SK-N-SH treated with all-trans-retinoic acid at 6 μM for 48 hours (cell line): ENCODE measurements around the gene ATP13A2.
"Not testable (repeated sequence)": the region's sequence is repeated elsewhere in the genome, so short reads cannot be mapped to it uniquely, and the experiment has no call there.

ENCODE experiments used
- ATAC-seq: fragments of 200-7000 bp; cut with Tn5 transposase; 3 replicates; pipeline ENCODE4 v1.9.1; 2020; ENCODE audit warnings: mild to moderate bottlenecking, moderate library complexity
- BACH2 ChIP-seq: fragments of 250-450 bp; sonication (Bioruptor Pico); IDR thresholded peaks from 2 replicates; pipeline ENCODE4 v1.9.0; 2021; ENCODE audit warnings: mild to moderate bottlenecking, borderline replicate concordance
- CSDC2 ChIP-seq: fragments of 250-450 bp; sonication (Bioruptor Pico); IDR thresholded peaks from 2 replicates; pipeline ENCODE4 v1.5.0; 2020; ENCODE audit warnings: mild to moderate bottlenecking, moderate library complexity
- ESRRG ChIP-seq: fragments of 250-450 bp; sonication (Bioruptor Pico); IDR thresholded peaks from 2 replicates; pipeline ENCODE4 v1.6.1; 2021; ENCODE audit warnings: mild to moderate bottlenecking
- GLIS3 ChIP-seq: fragments of 250-450 bp; sonication (Bioruptor Pico); IDR thresholded peaks from 2 replicates; pipeline ENCODE4 v1.5.0; 2020; ENCODE audit warnings: mild to moderate bottlenecking, moderate library complexity
- ISL1 ChIP-seq: fragments of 250-450 bp; sonication (Bioruptor Pico); IDR thresholded peaks from 2 replicates; pipeline ENCODE4 v2.1.2; 2022; ENCODE audit warnings: mild to moderate bottlenecking, moderate library complexity
- OSR1 ChIP-seq: fragments of 250-450 bp; sonication (Bioruptor Pico); IDR thresholded peaks from 2 replicates; pipeline ENCODE4 v1.8.0; 2022; ENCODE audit warnings: moderate library complexity, mild to moderate bottlenecking, inconsistent platforms
- SNAI2 ChIP-seq: fragments of 250-450 bp; sonication (Bioruptor Pico); IDR thresholded peaks from 2 replicates; pipeline ENCODE4 v1.5.0; 2020; ENCODE audit warnings: mild to moderate bottlenecking, moderate library complexity
- ZC3H10 ChIP-seq: fragments of 250-450 bp; sonication (Bioruptor Pico); IDR thresholded peaks from 2 replicates; pipeline ENCODE4 v1.5.1; 2021; ENCODE audit warnings: mild to moderate bottlenecking, moderate library complexity
- ZFP30 ChIP-seq: fragments of 450-650 bp; formaldehyde crosslinking; IDR thresholded peaks from 2 replicates; pipeline ENCODE4 v1.5.0; 2022; ENCODE audit warnings: mild to moderate bottlenecking, moderate library complexity
- ZNF8 ChIP-seq: fragments of 450-650 bp; formaldehyde crosslinking; IDR thresholded peaks from 2 replicates; pipeline ENCODE4 v1.5.0; 2020; ENCODE audit warnings: mild to moderate bottlenecking, moderate library complexity
- TF ChIP-seq, protein P1 (sequence below): fragments of 250-450 bp; sonication (Bioruptor Pico); IDR thresholded peaks from 2 replicates; pipeline ENCODE4 v1.5.1; 2020; ENCODE audit warnings: low read depth, mild to moderate bottlenecking, moderate library complexity
- TF ChIP-seq, protein P2 (sequence below): fragments of 250-450 bp; sonication (Bioruptor Pico); IDR thresholded peaks from 2 replicates; pipeline ENCODE4 v1.8.0; 2021; ENCODE audit warnings: low read depth, mild to moderate bottlenecking, moderate library complexity, borderline replicate concordance
- TF ChIP-seq, protein P3 (sequence below): fragments of 250-450 bp; sonication (Bioruptor Pico); IDR thresholded peaks from 2 replicates; pipeline ENCODE4 v1.8.0; 2020; ENCODE audit warnings: mild to moderate bottlenecking, moderate library complexity, borderline replicate concordance
- TF ChIP-seq, protein P4 (sequence below): fragments of 250-450 bp; sonication (Bioruptor Pico); IDR thresholded peaks from 2 replicates; pipeline ENCODE4 v1.5.1; 2021; ENCODE audit warnings: mild to moderate bottlenecking, moderate library complexity
- TF ChIP-seq, protein P5 (sequence below): fragments of 250-450 bp; sonication (Bioruptor Pico); IDR thresholded peaks from 2 replicates; pipeline ENCODE4 v1.5.0; 2020; ENCODE audit warnings: mild to moderate bottlenecking, moderate library complexity

ATP13A2 gene

DNA sequence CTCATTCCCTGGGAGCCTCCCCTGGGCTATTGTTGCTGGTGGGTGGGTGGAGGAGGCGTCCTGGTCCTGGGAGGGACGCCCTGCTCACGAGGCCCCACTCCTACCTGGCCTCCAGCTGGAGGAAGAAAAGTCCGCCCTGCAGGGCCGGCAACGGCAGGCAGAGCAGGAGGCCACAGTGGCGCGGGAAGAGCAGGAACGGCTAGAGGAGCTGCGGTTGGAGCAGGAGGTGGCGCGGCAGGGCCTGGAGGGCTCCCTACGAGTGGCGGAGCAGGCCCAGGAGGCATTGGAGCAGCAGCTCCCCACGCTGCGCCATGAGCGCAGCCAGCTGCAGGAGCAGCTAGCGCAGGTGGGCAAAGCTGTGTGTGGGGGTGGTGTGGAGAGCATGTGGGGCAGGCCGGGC, 65.1 kb downstream of the ATP13A2 start:
- TF ChIP-seq, protein P1, sequence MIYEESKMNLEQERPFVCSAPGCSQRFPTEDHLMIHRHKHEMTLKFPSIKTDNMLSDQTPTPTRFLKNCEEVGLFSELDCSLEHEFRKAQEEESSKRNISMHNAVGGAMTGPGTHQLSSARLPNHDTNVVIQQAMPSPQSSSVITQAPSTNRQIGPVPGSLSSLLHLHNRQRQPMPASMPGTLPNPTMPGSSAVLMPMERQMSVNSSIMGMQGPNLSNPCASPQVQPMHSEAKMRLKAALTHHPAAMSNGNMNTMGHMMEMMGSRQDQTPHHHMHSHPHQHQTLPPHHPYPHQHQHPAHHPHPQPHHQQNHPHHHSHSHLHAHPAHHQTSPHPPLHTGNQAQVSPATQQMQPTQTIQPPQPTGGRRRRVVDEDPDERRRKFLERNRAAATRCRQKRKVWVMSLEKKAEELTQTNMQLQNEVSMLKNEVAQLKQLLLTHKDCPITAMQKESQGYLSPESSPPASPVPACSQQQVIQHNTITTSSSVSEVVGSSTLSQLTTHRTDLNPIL (CRISPR knock-in tag) = no peak
- TF ChIP-seq, protein P2, sequence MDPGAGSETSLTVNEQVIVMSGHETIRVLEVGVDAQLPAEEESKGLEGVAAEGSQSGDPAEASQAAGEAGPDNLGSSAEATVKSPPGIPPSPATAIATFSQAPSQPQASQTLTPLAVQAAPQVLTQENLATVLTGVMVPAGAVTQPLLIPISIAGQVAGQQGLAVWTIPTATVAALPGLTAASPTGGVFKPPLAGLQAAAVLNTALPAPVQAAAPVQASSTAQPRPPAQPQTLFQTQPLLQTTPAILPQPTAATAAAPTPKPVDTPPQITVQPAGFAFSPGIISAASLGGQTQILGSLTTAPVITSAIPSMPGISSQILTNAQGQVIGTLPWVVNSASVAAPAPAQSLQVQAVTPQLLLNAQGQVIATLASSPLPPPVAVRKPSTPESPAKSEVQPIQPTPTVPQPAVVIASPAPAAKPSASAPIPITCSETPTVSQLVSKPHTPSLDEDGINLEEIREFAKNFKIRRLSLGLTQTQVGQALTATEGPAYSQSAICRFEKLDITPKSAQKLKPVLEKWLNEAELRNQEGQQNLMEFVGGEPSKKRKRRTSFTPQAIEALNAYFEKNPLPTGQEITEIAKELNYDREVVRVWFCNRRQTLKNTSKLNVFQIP (CRISPR knock-in tag) = no peak
- TF ChIP-seq, protein P3, sequence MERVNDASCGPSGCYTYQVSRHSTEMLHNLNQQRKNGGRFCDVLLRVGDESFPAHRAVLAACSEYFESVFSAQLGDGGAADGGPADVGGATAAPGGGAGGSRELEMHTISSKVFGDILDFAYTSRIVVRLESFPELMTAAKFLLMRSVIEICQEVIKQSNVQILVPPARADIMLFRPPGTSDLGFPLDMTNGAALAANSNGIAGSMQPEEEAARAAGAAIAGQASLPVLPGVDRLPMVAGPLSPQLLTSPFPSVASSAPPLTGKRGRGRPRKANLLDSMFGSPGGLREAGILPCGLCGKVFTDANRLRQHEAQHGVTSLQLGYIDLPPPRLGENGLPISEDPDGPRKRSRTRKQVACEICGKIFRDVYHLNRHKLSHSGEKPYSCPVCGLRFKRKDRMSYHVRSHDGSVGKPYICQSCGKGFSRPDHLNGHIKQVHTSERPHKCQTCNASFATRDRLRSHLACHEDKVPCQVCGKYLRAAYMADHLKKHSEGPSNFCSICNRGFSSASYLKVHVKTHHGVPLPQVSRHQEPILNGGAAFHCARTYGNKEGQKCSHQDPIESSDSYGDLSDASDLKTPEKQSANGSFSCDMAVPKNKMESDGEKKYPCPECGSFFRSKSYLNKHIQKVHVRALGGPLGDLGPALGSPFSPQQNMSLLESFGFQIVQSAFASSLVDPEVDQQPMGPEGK (CRISPR knock-in tag) = no peak
- no peak for TF ChIP-seq ZC3H10 (CRISPR knock-in tag)
- TF ChIP-seq, protein P4, sequence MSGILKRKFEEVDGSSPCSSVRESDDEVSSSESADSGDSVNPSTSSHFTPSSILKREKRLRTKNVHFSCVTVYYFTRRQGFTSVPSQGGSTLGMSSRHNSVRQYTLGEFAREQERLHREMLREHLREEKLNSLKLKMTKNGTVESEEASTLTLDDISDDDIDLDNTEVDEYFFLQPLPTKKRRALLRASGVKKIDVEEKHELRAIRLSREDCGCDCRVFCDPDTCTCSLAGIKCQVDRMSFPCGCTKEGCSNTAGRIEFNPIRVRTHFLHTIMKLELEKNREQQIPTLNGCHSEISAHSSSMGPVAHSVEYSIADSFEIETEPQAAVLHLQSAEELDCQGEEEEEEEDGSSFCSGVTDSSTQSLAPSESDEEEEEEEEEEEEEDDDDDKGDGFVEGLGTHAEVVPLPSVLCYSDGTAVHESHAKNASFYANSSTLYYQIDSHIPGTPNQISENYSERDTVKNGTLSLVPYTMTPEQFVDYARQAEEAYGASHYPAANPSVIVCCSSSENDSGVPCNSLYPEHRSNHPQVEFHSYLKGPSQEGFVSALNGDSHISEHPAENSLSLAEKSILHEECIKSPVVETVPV (CRISPR knock-in tag) = no peak
- TF ChIP-seq, protein P5, sequence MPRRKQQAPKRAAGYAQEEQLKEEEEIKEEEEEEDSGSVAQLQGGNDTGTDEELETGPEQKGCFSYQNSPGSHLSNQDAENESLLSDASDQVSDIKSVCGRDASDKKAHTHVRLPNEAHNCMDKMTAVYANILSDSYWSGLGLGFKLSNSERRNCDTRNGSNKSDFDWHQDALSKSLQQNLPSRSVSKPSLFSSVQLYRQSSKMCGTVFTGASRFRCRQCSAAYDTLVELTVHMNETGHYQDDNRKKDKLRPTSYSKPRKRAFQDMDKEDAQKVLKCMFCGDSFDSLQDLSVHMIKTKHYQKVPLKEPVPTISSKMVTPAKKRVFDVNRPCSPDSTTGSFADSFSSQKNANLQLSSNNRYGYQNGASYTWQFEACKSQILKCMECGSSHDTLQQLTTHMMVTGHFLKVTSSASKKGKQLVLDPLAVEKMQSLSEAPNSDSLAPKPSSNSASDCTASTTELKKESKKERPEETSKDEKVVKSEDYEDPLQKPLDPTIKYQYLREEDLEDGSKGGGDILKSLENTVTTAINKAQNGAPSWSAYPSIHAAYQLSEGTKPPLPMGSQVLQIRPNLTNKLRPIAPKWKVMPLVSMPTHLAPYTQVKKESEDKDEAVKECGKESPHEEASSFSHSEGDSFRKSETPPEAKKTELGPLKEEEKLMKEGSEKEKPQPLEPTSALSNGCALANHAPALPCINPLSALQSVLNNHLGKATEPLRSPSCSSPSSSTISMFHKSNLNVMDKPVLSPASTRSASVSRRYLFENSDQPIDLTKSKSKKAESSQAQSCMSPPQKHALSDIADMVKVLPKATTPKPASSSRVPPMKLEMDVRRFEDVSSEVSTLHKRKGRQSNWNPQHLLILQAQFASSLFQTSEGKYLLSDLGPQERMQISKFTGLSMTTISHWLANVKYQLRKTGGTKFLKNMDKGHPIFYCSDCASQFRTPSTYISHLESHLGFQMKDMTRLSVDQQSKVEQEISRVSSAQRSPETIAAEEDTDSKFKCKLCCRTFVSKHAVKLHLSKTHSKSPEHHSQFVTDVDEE (CRISPR knock-in tag) = no peak
- TF ChIP-seq ESRRG (CRISPR knock-in tag) = no peak
- no peak for TF ChIP-seq ZFP30
- no peak for TF ChIP-seq GLIS3 (CRISPR knock-in tag)
- TF ChIP-seq OSR1 (CRISPR knock-in tag) = no peak
- no peak for TF ChIP-seq BACH2 (CRISPR knock-in tag)
- TF ChIP-seq ISL1 (CRISPR knock-in tag) = no peak
- TF ChIP-seq SNAI2 (CRISPR knock-in tag) = no peak
- no peak for TF ChIP-seq CSDC2 (CRISPR knock-in tag)
- ATAC-seq = no peak

DNA sequence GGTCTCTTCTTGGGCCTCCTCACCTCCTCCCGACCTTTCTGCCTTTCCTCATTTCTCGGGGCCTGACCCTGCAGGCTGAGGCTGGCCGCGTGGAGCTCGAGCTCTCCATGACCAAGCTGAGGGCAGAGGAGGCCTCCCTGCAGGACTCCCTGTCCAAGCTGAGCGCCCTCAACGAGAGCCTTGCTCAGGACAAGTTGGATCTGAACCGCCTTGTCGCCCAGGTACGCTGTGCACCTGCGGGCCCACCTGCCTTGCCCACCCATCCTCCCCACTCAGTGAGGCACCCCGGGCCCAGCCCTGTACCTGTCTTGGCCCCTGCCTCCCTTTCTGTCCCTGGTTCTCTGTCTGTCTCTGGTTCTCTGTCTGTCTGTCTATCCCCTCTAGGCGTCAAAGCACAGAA, 65.5 kb downstream of the ATP13A2 start:
- ATAC-seq = not testable (repeated sequence)

DNA sequence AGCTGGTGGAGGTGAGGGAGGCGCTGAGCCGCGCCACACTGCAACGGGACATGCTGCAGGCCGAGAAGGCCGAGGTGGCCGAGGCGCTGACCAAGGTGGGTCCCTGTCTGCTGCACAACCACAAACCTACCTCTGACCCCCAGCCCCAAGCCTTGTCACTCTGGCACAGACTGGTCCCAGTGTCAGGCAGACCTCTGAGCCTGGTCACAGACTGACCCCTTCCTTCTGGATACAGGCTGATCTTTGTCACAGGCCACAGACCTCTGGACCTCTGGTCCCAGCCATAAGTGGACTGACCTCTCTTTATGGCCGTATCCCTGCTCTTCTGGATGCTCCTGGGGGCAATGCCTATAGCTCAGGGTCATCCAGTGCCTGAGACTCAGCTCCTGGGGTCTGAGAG, 66.2 kb downstream of the ATP13A2 start:
- not testable (repeated sequence) for ATAC-seq

DNA sequence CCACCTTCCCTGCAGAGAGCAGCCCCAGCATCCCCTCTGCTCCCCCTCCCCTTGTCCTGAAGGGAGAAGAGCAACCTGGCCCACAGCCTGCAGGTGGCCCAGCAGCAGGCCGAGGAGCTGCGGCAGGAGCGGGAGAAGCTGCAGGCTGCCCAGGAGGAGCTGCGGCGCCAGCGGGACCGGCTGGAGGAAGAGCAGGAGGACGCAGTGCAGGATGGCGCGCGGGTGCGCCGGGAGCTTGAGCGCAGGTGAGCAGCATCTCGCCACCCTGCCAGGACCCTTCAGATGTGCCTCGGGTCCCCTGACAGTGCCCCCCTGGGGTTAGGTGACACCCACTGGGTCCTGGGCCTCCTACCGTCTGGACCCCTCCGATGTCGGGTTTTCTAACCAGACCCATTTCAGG, 67.7 kb downstream of the ATP13A2 start:
- no peak for ATAC-seq
- TF ChIP-seq ZNF8 (CRISPR knock-in tag) = no peak
- TF ChIP-seq BACH2 (CRISPR knock-in tag) = no peak
- no peak for TF ChIP-seq ZC3H10 (CRISPR knock-in tag)

DNA sequence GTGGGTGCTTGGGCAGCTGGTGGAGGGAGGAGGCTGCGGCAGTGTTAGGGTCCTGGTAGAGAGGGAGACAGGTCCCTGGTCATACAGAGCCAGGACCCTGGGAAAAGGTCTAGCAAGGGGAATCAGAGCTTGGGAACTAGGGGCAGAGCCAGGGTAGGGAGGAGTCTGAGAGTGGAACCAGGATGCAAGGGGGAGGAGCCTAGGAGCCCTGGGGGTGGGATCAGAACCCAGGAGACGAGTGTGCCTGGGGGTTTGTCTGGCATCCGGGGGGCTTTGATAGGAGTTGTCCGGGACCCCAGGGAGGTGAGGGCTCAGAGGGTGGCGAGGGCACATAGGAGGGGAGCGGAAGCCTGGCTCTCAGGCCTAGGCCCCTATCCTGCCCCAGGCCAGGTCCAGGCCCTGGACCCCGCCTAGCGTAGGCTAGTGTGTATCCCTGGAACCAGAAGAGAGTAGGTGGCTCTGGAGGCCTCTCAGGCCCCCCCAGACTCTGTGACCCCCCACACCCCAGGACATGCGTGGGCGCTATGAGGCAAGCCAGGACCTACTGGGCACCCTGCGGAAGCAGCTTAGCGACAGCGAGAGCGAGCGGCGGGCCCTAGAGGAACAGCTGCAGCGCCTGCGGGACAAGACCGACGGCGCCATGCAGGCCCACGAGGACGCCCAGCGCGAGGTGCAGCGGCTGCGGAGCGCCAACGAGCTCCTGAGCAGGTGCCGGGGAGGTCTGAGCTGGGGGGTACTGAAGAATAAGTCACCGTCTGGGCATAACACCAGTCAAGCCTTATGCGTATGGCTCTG, 72.1 kb downstream of the ATP13A2 start:
- peak; percentile 67 for ATAC-seq
